Liver (tissue), 9 donors: ENCODE results near the gene CD84. TPM values are rescaled to one million over a fixed set of nuclear protein-coding genes. Genes with fewer than 3 reads are reported as not detected.

Source experiments
- DNase-seq: peaks from one replicate; pipeline ENCODE4 v3.0.0-alpha.2; 2017; ENCODE audit warnings: low spot score
- H3K27ac ChIP-seq, 2 donors: one replicate each; pipeline ENCODE4 v1.7.0; 2013; ENCODE audit warnings: inconsistent platforms in 2 of 2, low read length in 2 of 2, control low read depth in 1 of 2, low read depth in 1 of 2, mild to moderate bottlenecking in 1 of 2
- H3K27me3 ChIP-seq, 4 donors: one replicate each; pipeline versions ENCODE4 v1.6.1 to v1.7.0; 2013; ENCODE audit warnings: low read length in 3 of 4, inconsistent platforms in 1 of 4, mild to moderate bottlenecking in 1 of 4, moderate library complexity in 1 of 4; ENCODE audit not compliant: control insufficient read depth in 4 of 4, insufficient read depth in 4 of 4
- H3K36me3 ChIP-seq, 4 donors: one replicate each; pipeline versions ENCODE4 v1.6.1 to v1.7.0; 2013; ENCODE audit warnings: low read length in 3 of 4, mild to moderate bottlenecking in 3 of 4, low read depth in 1 of 4, moderate library complexity in 1 of 4; ENCODE audit not compliant: control insufficient read depth in 4 of 4, insufficient read depth in 3 of 4
- H3K4me1 ChIP-seq, 4 donors: one replicate each; pipeline versions ENCODE4 v1.6.1 to v1.7.0; 2013; ENCODE audit warnings: low read length in 3 of 4, mild to moderate bottlenecking in 3 of 4, moderate library complexity in 1 of 4; ENCODE audit not compliant: control insufficient read depth in 4 of 4, insufficient read depth in 4 of 4
- H3K4me3 ChIP-seq, 3 donors: one replicate each; pipeline versions ENCODE4 v1.6.1 to v1.7.0; 2013; ENCODE audit warnings: low read length in 3 of 3, control low read depth in 1 of 3, low read depth in 1 of 3, mild to moderate bottlenecking in 1 of 3
- H3K9ac ChIP-seq, 2 donors: one replicate each; pipeline ENCODE4 v1.7.0; 2013; ENCODE audit warnings: low read length in 2 of 2, mild to moderate bottlenecking in 2 of 2, moderate library complexity in 2 of 2, control low read depth in 1 of 2, low read depth in 1 of 2
- H3K9me3 ChIP-seq, 4 donors: one replicate each; pipeline versions ENCODE4 v1.6.1 to v1.7.0; 2013; ENCODE audit warnings: low read length in 3 of 4; ENCODE audit not compliant: control insufficient read depth in 4 of 4
- ATF3 ChIP-seq: IDR thresholded peaks from 2 replicates; pipeline ENCODE4 v1.6.1; 2016; ENCODE audit warnings: antibody characterized with exemption
- EGR1 ChIP-seq, 2 donors: IDR thresholded peaks; 2 replicates each; pipeline ENCODE4 v1.6.1; 2016 to 2018; ENCODE audit warnings: antibody characterized with exemption in 2 of 2, low read depth in 2 of 2
- FOXA1 ChIP-seq: IDR thresholded peaks from 2 replicates; pipeline ENCODE4 v1.6.1; 2016; ENCODE audit warnings: antibody characterized with exemption
- FOXA2 ChIP-seq: IDR thresholded peaks from 2 replicates; pipeline ENCODE4 v1.6.1; 2016; ENCODE audit warnings: antibody characterized with exemption
- GABPA ChIP-seq, 2 donors: IDR thresholded peaks in 1 of 2; conservative IDR thresholded peaks in 1 of 2; 2 replicates each; pipeline ENCODE4 v1.6.1; 2016; ENCODE audit warnings: antibody characterized with exemption in 2 of 2, mild to moderate bottlenecking in 1 of 2, moderate library complexity in 1 of 2
- HNF4A ChIP-seq, 2 donors: conservative IDR thresholded peaks; 2 replicates each; pipeline ENCODE4 v1.6.1; 2016; ENCODE audit warnings: antibody characterized with exemption in 2 of 2, mild to moderate bottlenecking in 2 of 2
- HNF4G ChIP-seq: IDR thresholded peaks from 2 replicates; pipeline ENCODE4 v1.6.1; 2016; ENCODE audit warnings: antibody characterized with exemption
- JUND ChIP-seq, 2 donors: IDR thresholded peaks; 2 replicates each; pipeline ENCODE4 v1.6.1; 2016; ENCODE audit warnings: antibody characterized with exemption in 2 of 2
- RAD21 ChIP-seq, 2 donors: IDR thresholded peaks; 2 replicates each; pipeline ENCODE4 v1.6.1; 2016; ENCODE audit warnings: antibody characterized with exemption in 2 of 2, mild to moderate bottlenecking in 2 of 2
- RXRA ChIP-seq, 2 donors: IDR thresholded peaks; 2 replicates each; pipeline ENCODE4 v1.6.1; 2017 to 2018; ENCODE audit warnings: antibody characterized with exemption in 2 of 2, mild to moderate bottlenecking in 1 of 2
- SP1 ChIP-seq: IDR thresholded peaks from 2 replicates; pipeline ENCODE4 v1.6.1; 2018; ENCODE audit warnings: antibody characterized with exemption, mild to moderate bottlenecking
- TAF1 ChIP-seq: conservative IDR thresholded peaks from 2 replicates; pipeline ENCODE4 v1.6.1; 2016; ENCODE audit warnings: antibody characterized with exemption, mild to moderate bottlenecking
- YY1 ChIP-seq: IDR thresholded peaks from 2 replicates; pipeline ENCODE4 v1.6.1; 2016; ENCODE audit warnings: antibody characterized with exemption, mild to moderate bottlenecking
- WGBS: extraction: QIAGEN DNeasy Blood & Tissue Kit; methylation state at CpG from one replicate; pipeline ENCODE4 v1.1.7; 2013; 5-methylcytosine and 5-hydroxymethylcytosine counted together
- polyA plus RNA-seq, 2 donors: library from polyadenylated mRNA; stranded (reverse) in 1 of 2; unstranded in 1 of 2; fragments of 200-250 nt in 1 of 2; fragments of >200 nt in 1 of 2; fragmentation: Nextera tagmentation in 1 of 2; extraction: Ambion mirVana in 1 of 2; gene quantifications; one replicate each; pipeline versions ENCODE4 v1.2.1 to v1.2.3, GENCODE V29; 2013 to 2015
- total RNA-seq, 2 donors: library from RNA; depleted of rRNA; stranded (reverse); fragments of >200 nt; gene quantifications; one replicate each; pipeline ENCODE4 v1.2.3, GENCODE V29; 2014
- TF ChIP-seq, protein P1 (sequence below): IDR thresholded peaks from 2 replicates; pipeline ENCODE4 v1.6.1; 2016; ENCODE audit warnings: antibody characterized with exemption
- TF ChIP-seq, protein P2 (sequence below): IDR thresholded peaks from 2 replicates; pipeline ENCODE4 v1.6.1; 2016; ENCODE audit warnings: antibody characterized with exemption, mild to moderate bottlenecking
- TF ChIP-seq, protein P3 (sequence below): fragments of 150-350 bp; IDR thresholded peaks from 2 replicates; pipeline ENCODE4 v1.5.1; 2017; ENCODE audit warnings: improper control_type of control experiment, low read depth, low read length; ENCODE audit not compliant: missing input control
- donor health status: healthy.
- donor health status: healthy.
- donor health status: healthy.
- donor health status: healthy.
- donor health status: healthy.

CD84 gene
- total and polyA plus RNA-seq, 4 donors, result 2.1 to 8.8 (median 4.4) TPM

GRCh38 chr1:160542303-160542945, 36.9 kb downstream of the CD84 start:
- peaks cover 5 to 54% (median 47%) of the 10 kb centered on the region in 4 donors for H3K4me1 ChIP-seq
- H3K9me3 ChIP-seq, result no peaks in the 10 kb centered on the region
- TF ChIP-seq JUND (IDR thresholded peaks at IDR 0.05) (peak; percentile 25 to 53), RXRA (IDR thresholded peaks at IDR 0.05) (peak in 1 of 2 donors; percentile 5), SP1 (peak; percentile 19), RAD21 (IDR thresholded peaks at IDR 0.05) (no peak), HNF4A (conservative IDR thresholded peaks at IDR 0.05) (peak in 1 of 2 donors; percentile 51), YY1 (peak; percentile 14)
- TF ChIP-seq, protein P1, sequence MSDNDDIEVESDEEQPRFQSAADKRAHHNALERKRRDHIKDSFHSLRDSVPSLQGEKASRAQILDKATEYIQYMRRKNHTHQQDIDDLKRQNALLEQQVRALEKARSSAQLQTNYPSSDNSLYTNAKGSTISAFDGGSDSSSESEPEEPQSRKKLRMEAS, result no peak
- H3K9ac ChIP-seq, result no peak overlapping the region
- no peak overlapping the region for H3K4me3 ChIP-seq
- no peaks in the 10 kb centered on the region for H3K36me3 ChIP-seq
- peak overlapping the region in 1 of 2 donors; percentile 2 for H3K27ac ChIP-seq
- no peaks in the 10 kb centered on the region for H3K27me3 ChIP-seq
- WGBS, result under 1% methylated on average over 2 of the region's 2 CpGs
- no peak for DNase-seq

GRCh38 chr1:160541622-160542302, 37.5 kb downstream of the CD84 start:
- H3K36me3 ChIP-seq, result no peaks in the 10 kb centered on the region
- H3K27ac ChIP-seq, result peak overlapping the region in 1 of 2 donors; percentile 2
- no peak for DNase-seq
- peak overlapping the region in 1 of 2 donors; percentile 24 for H3K9ac ChIP-seq
- WGBS, result 30% methylated on average over 1 of the region's 1 CpG
- peaks cover 7 to 54% (median 47%) of the 10 kb centered on the region in 4 donors for H3K4me1 ChIP-seq
- no peaks in the 10 kb centered on the region for H3K9me3 ChIP-seq
- no peaks in the 10 kb centered on the region for H3K27me3 ChIP-seq
- no peak for TF ChIP-seq ATF3
- no peak for TF ChIP-seq HNF4G
- TF ChIP-seq HNF4A (conservative IDR thresholded peaks at IDR 0.05), result no peak
- no peak for TF ChIP-seq RXRA (IDR thresholded peaks at IDR 0.05)
- TF ChIP-seq RAD21 (IDR thresholded peaks at IDR 0.05), result no peak
- TF ChIP-seq, protein P1, result no peak
- no peak for TF ChIP-seq JUND (IDR thresholded peaks at IDR 0.05)
- no peak for TF ChIP-seq FOXA1
- no peak for TF ChIP-seq GABPA (IDR thresholded peaks at IDR 0.05 in 1 of 2, conservative IDR thresholded peaks at IDR 0.05 in 1 of 2)
- TF ChIP-seq, protein P2, sequence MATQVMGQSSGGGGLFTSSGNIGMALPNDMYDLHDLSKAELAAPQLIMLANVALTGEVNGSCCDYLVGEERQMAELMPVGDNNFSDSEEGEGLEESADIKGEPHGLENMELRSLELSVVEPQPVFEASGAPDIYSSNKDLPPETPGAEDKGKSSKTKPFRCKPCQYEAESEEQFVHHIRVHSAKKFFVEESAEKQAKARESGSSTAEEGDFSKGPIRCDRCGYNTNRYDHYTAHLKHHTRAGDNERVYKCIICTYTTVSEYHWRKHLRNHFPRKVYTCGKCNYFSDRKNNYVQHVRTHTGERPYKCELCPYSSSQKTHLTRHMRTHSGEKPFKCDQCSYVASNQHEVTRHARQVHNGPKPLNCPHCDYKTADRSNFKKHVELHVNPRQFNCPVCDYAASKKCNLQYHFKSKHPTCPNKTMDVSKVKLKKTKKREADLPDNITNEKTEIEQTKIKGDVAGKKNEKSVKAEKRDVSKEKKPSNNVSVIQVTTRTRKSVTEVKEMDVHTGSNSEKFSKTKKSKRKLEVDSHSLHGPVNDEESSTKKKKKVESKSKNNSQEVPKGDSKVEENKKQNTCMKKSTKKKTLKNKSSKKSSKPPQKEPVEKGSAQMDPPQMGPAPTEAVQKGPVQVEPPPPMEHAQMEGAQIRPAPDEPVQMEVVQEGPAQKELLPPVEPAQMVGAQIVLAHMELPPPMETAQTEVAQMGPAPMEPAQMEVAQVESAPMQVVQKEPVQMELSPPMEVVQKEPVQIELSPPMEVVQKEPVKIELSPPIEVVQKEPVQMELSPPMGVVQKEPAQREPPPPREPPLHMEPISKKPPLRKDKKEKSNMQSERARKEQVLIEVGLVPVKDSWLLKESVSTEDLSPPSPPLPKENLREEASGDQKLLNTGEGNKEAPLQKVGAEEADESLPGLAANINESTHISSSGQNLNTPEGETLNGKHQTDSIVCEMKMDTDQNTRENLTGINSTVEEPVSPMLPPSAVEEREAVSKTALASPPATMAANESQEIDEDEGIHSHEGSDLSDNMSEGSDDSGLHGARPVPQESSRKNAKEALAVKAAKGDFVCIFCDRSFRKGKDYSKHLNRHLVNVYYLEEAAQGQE, result no peak
- TF ChIP-seq YY1, result no peak
- TF ChIP-seq TAF1, result no peak
- TF ChIP-seq EGR1 (IDR thresholded peaks at IDR 0.05; ENCODE audit: low read depth in 2 of 2), result no peak
- no peak for TF ChIP-seq SP1
- TF ChIP-seq, protein P3, sequence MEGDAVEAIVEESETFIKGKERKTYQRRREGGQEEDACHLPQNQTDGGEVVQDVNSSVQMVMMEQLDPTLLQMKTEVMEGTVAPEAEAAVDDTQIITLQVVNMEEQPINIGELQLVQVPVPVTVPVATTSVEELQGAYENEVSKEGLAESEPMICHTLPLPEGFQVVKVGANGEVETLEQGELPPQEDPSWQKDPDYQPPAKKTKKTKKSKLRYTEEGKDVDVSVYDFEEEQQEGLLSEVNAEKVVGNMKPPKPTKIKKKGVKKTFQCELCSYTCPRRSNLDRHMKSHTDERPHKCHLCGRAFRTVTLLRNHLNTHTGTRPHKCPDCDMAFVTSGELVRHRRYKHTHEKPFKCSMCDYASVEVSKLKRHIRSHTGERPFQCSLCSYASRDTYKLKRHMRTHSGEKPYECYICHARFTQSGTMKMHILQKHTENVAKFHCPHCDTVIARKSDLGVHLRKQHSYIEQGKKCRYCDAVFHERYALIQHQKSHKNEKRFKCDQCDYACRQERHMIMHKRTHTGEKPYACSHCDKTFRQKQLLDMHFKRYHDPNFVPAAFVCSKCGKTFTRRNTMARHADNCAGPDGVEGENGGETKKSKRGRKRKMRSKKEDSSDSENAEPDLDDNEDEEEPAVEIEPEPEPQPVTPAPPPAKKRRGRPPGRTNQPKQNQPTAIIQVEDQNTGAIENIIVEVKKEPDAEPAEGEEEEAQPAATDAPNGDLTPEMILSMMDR, result no peak
- no peak for TF ChIP-seq FOXA2
- H3K4me3 ChIP-seq, result no peak overlapping the region
